Keratinocyte (primary cell): ENCODE data around the gene C16orf90. TPM values are rescaled to one million over a fixed set of nuclear protein-coding genes. Genes with fewer than 3 reads are reported as not detected.

Source experiments
- DNase-seq: peaks from one replicate; pipeline ENCODE4 v3.0.0-alpha.2; 2011; ENCODE audit warnings: low read depth, missing footprints, low spot score
- FAIRE-seq: peaks from 2 replicates; lab custom pipeline; 2011; peaks lifted over from hg19 to GRCh38; lab: Jason Lieb, UNC
- H2AFZ ChIP-seq: 2 replicates; pipeline ENCODE4 v1.6.0; 2012; ENCODE audit warnings: low read length, control low read depth, inconsistent platforms; ENCODE audit not compliant: control insufficient read depth
- H3K27ac ChIP-seq: 2 replicates; pipeline ENCODE4 v1.5.1; 2011; ENCODE audit warnings: low read length; ENCODE audit not compliant: control insufficient read depth, insufficient read depth
- H3K27me3 ChIP-seq: 3 replicates; pipeline ENCODE4 v1.6.0; 2011; ENCODE audit warnings: low read length; ENCODE audit not compliant: control insufficient read depth, insufficient read depth; ENCODE audit errors: extremely low read depth
- H3K36me3 ChIP-seq, 2 experiments: 2 replicates in 1 of 2; 3 replicates in 1 of 2; pipeline ENCODE4 v1.5.1; 2011; ENCODE audit warnings: low read length in 2 of 2, mild to moderate bottlenecking in 1 of 2; ENCODE audit not compliant: control insufficient read depth in 2 of 2, insufficient read depth in 2 of 2; ENCODE audit errors: extremely low read depth in 1 of 2
- H3K4me1 ChIP-seq: 3 replicates; pipeline ENCODE4 v1.5.1; 2011; ENCODE audit warnings: low read length; ENCODE audit not compliant: control insufficient read depth, insufficient read depth; ENCODE audit errors: extremely low read depth
- H3K4me2 ChIP-seq: 3 replicates; pipeline ENCODE4 v1.6.0; 2011; ENCODE audit warnings: low read depth, low read length; ENCODE audit not compliant: control insufficient read depth, insufficient read depth; ENCODE audit errors: extremely low read depth
- H3K4me3 ChIP-seq, 3 experiments: fragments of 200-600 bp in 1 of 3; sonication (generic) in 1 of 3; 2 replicates in 2 of 3; 3 replicates in 1 of 3; pipeline ENCODE4 v1.5.1; 2011 to 2016; ENCODE audit warnings: low read length in 3 of 3, mild to moderate bottlenecking in 3 of 3, control low read depth in 2 of 3, inconsistent platforms in 1 of 3, low read depth in 1 of 3, mixed read lengths in 1 of 3, mixed run types in 1 of 3, moderate library complexity in 1 of 3; ENCODE audit not compliant: control insufficient read depth in 2 of 3, insufficient read depth in 2 of 3; ENCODE audit errors: extremely low read depth in 1 of 3
- H3K79me2 ChIP-seq: 2 replicates; pipeline ENCODE4 v1.6.0; 2012; ENCODE audit warnings: low read length; ENCODE audit not compliant: control insufficient read depth, insufficient read depth
- H3K9ac ChIP-seq: 3 replicates; pipeline ENCODE4 v1.6.0; 2011; ENCODE audit warnings: low read length; ENCODE audit not compliant: control insufficient read depth, insufficient read depth; ENCODE audit errors: extremely low read depth
- H3K9me1 ChIP-seq: 3 replicates; pipeline ENCODE4 v1.6.0; 2011; ENCODE audit warnings: low read length; ENCODE audit not compliant: control insufficient read depth, insufficient read depth; ENCODE audit errors: extremely low read depth
- H3K9me3 ChIP-seq: 2 replicates; pipeline ENCODE4 v1.5.1; 2012; ENCODE audit warnings: low read depth, low read length; ENCODE audit not compliant: control insufficient read depth
- H4K20me1 ChIP-seq: 3 replicates; pipeline ENCODE4 v1.6.0; 2011; ENCODE audit warnings: low read length; ENCODE audit not compliant: control insufficient read depth, insufficient read depth; ENCODE audit errors: extremely low read depth
- EZH2 ChIP-seq: IDR thresholded peaks from one replicate; pipeline ENCODE4 v1.6.1; 2012; ENCODE audit warnings: inconsistent platforms, mild to moderate bottlenecking, low read length, moderate library complexity
- dilution Hi-C: fragments of 300-500 bp; cut with MboI; formaldehyde crosslinking; loops from one replicate; pipeline ENCODE4 v1.7.0; 2020; ENCODE audit warnings: low sequenced_read_pairs; ENCODE audit not compliant: extremely low pct_ligation_motif_present
- polyA plus RNA-seq, 5 experiments: library from polyadenylated mRNA; depleted of rRNA in 3 of 5; stranded (reverse) in 3 of 5; stranded (forward) in 1 of 5; unstranded in 1 of 5; fragments of >200 nt; gene quantifications; 1 replicate in 1 of 5; 2 replicates in 3 of 5; 3 replicates in 1 of 5; pipeline versions ENCODE4 v1.2.1 to v1.2.3, GENCODE V29; 2011 to 2012; ENCODE audit warnings: missing spikeins in 2 of 5, low read depth in 1 of 5, low replicate concordance in 1 of 5
- TF ChIP-seq, protein P1 (sequence below), 3 experiments: IDR thresholded peaks in 1 of 3; conservative IDR thresholded peaks in 1 of 3; optimal IDR thresholded peaks in 1 of 3; 2 replicates in 2 of 3; 3 replicates in 1 of 3; pipeline versions ENCODE3 to v1.5.1; 2011; ENCODE audit warnings: low read length in 3 of 3, mild to moderate bottlenecking in 3 of 3, moderate library complexity in 2 of 3, control low read depth in 1 of 3, inconsistent platforms in 1 of 3; ENCODE audit not compliant: insufficient read depth in 2 of 3; ENCODE audit errors: extremely low read depth in 1 of 3

Gene C16orf90
- polyA plus RNA-seq, 1 donor (not counting 4 experiments of a cell fraction or from before 2014, with no cell fraction given): not detected

DNA sequence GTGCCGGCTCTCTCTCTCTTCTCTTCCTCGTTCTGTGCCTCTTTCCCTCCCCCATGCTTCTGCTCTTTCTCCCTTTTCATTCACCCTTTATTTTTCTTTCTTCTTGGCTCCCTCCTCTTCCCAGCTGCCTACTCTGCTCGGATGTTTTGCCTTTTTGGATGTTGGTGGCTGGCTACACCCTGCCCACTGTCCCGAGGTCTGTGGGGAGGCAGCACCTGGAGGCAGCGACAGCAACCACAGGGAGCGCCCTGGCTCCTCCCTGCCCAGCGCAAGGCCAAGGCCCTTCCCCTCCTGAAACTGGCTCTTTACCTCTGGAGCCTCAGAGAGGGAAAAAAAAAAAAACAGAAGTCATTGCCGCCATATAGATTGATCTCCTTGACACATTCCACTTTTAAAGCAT is 25.6 kb upstream of the C16orf90 start:
- H3K27ac ChIP-seq: no peak overlapping the region
- no peaks in the 10 kb centered on the region for H3K79me2 ChIP-seq
- no peak overlapping the region for H3K4me2 ChIP-seq
- H4K20me1 ChIP-seq: no peaks in the 10 kb centered on the region
- no peaks in the 10 kb centered on the region for H3K27me3 ChIP-seq
- no peak overlapping the region for H3K9ac ChIP-seq
- TF ChIP-seq, protein P1, sequence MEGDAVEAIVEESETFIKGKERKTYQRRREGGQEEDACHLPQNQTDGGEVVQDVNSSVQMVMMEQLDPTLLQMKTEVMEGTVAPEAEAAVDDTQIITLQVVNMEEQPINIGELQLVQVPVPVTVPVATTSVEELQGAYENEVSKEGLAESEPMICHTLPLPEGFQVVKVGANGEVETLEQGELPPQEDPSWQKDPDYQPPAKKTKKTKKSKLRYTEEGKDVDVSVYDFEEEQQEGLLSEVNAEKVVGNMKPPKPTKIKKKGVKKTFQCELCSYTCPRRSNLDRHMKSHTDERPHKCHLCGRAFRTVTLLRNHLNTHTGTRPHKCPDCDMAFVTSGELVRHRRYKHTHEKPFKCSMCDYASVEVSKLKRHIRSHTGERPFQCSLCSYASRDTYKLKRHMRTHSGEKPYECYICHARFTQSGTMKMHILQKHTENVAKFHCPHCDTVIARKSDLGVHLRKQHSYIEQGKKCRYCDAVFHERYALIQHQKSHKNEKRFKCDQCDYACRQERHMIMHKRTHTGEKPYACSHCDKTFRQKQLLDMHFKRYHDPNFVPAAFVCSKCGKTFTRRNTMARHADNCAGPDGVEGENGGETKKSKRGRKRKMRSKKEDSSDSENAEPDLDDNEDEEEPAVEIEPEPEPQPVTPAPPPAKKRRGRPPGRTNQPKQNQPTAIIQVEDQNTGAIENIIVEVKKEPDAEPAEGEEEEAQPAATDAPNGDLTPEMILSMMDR (optimal IDR thresholded peaks at IDR 0.05 in 1 of 3, IDR thresholded peaks at IDR 0.05 in 1 of 3, conservative IDR thresholded peaks at IDR 0.05 in 1 of 3; ENCODE audit: extremely low read depth in 1 of 3, insufficient read depth in 2 of 3, low read length in 3 of 3): no peak
- no peak for TF ChIP-seq EZH2
- H3K9me1 ChIP-seq: no peaks in the 10 kb centered on the region
- no peak overlapping the region for H3K4me3 ChIP-seq
- peaks cover 7 to 12% of the 10 kb centered on the region in 2 experiments for H3K36me3 ChIP-seq
- no peak for DNase-seq
- FAIRE-seq: no peak
- H2AFZ ChIP-seq: no peak overlapping the region
- dilution Hi-C loops: no loop called here
- no peaks in the 10 kb centered on the region for H3K9me3 ChIP-seq
- no peaks in the 10 kb centered on the region for H3K4me1 ChIP-seq

DNA sequence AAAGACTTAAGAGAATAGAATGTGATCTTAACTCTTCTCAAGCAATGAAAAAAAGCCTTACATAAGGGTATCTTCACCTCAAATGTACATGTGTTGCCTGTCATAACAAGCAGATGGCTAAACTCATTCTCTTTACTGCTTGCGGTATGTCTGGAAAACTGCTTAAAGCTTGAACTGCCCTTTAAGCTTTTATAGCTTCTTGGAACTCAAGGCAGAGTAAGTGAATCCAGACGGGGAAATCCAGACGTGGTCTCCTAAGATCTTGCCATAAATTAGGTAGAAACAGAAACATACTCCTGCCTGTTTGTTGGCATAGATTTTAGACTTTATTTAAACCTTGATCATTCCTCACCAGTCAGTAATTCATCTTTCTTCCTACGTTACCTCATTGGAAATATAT is 25.1 kb upstream of the C16orf90 start:
- Histone ChIP-seq H2AFZ (no peak overlapping the region), H3K36me3 (peaks cover 7 to 13% of the 10 kb centered on the region in 2 experiments), H3K79me2 (no peaks in the 10 kb centered on the region), H3K4me1 (no peaks in the 10 kb centered on the region), H3K4me3 (no peak overlapping the region), H4K20me1 (no peaks in the 10 kb centered on the region), H3K9me3 (no peaks in the 10 kb centered on the region), H3K9ac (no peak overlapping the region), H3K9me1 (no peaks in the 10 kb centered on the region), H3K27ac (no peak overlapping the region), H3K4me2 (no peak overlapping the region), H3K27me3 (no peaks in the 10 kb centered on the region)
- TF ChIP-seq, protein P1 (optimal IDR thresholded peaks at IDR 0.05 in 1 of 3, IDR thresholded peaks at IDR 0.05 in 1 of 3, conservative IDR thresholded peaks at IDR 0.05 in 1 of 3; ENCODE audit: extremely low read depth in 1 of 3, insufficient read depth in 2 of 3, low read length in 3 of 3): no peak
- no peak for TF ChIP-seq EZH2
- DNase-seq: no peak
- no peak for FAIRE-seq
- dilution Hi-C loops: no loop called here
